Measurements from ENCODE around the gene BTBD19.
"Not testable (repeated sequence)": the region's sequence is repeated elsewhere in the genome, so short reads cannot be mapped to it uniquely, and the experiment has no call there.

BTBD19 gene

DNA sequence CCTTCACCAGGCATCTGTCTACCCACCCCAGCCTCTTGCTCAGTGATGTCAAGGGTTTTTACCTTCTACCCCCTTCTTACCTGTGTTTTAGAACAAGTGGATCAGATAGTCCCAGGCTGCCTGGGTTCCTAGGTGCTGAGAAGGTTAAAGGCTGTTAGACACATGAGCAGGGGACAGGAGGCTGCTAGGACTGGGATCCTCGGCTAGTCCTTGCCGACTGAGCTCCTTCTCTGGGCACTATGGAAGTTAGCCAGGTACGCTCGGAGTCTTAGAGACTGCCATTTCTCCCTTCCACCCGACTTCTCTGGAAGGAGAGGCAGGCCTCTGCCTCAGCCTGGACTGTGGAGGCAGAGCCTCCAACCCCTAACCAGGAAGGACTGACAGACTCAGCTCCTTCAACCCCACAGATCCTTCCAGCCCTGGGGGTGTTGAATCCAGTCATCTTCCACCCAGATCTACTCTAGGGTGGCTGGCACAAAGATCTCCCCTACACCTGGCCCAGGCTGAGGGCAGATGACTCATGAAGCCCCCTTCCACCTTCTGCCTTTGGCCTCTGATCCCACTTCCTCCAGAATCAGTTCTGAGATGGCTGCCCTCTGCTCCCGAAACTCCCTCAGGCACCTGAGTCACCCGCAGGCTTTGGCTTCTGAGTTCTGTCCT is 1.5 kb upstream of the BTBD19 start, which contains the start of gene DYNLT4:
TSS of gene DYNLT4 (minus strand) at position 648 of the 660 bp plus-strand sequence. CDS start 683 bp downstream, outside the sequence.
- H3K4me3 ChIP-seq (ENCODE audit: low read length) = peak within 1 kb of the TSS; percentile 14
- DNase-seq (ENCODE audit: low read depth) = no peak
- TF ChIP-seq, protein P1, sequence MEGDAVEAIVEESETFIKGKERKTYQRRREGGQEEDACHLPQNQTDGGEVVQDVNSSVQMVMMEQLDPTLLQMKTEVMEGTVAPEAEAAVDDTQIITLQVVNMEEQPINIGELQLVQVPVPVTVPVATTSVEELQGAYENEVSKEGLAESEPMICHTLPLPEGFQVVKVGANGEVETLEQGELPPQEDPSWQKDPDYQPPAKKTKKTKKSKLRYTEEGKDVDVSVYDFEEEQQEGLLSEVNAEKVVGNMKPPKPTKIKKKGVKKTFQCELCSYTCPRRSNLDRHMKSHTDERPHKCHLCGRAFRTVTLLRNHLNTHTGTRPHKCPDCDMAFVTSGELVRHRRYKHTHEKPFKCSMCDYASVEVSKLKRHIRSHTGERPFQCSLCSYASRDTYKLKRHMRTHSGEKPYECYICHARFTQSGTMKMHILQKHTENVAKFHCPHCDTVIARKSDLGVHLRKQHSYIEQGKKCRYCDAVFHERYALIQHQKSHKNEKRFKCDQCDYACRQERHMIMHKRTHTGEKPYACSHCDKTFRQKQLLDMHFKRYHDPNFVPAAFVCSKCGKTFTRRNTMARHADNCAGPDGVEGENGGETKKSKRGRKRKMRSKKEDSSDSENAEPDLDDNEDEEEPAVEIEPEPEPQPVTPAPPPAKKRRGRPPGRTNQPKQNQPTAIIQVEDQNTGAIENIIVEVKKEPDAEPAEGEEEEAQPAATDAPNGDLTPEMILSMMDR (conservative IDR thresholded peaks at IDR 0.05; ENCODE audit: low read depth, low read length) = no peak

DNA sequence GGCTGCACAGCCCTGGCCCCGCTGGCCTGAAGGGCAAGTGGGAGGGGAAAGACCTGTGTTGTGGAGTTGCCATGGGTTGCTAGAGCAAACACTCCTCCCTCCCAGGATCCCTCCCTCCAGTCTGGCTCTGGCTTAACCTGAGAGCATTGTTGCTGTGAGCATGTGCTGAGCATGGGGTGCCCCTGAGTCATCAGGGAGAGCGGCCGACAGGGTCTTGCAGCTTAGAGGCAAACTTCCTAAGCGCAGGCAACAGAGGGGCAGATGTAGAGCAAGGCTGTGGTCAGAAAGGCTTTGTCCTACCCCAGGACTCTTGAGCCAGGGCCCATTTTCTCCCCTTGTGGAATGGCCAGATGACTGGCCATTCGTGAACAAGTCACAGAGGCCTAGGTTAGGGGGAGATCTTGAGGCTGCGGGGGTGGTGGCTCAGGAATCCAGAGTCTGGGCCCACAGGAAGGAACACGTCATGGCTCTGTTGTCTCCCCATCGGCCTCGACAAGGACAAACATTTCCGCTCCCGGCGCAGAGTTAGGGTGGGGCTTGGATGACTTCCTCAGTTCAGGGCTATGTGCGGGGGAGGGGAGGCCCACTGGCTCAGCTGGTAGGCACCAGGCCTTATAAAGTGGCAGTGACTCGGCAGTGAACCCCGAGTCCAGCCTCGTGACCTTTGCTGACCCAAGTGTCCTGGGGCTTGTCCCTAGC is 810 bp upstream of the BTBD19 start:
- TF ChIP-seq, protein P1 (conservative IDR thresholded peaks at IDR 0.05; ENCODE audit: low read depth, low read length) = no peak
- peak; percentile 100 for DNase-seq (ENCODE audit: low read depth)
- peak overlapping the region; percentile 14 for H3K4me3 ChIP-seq (ENCODE audit: low read length)

DNA sequence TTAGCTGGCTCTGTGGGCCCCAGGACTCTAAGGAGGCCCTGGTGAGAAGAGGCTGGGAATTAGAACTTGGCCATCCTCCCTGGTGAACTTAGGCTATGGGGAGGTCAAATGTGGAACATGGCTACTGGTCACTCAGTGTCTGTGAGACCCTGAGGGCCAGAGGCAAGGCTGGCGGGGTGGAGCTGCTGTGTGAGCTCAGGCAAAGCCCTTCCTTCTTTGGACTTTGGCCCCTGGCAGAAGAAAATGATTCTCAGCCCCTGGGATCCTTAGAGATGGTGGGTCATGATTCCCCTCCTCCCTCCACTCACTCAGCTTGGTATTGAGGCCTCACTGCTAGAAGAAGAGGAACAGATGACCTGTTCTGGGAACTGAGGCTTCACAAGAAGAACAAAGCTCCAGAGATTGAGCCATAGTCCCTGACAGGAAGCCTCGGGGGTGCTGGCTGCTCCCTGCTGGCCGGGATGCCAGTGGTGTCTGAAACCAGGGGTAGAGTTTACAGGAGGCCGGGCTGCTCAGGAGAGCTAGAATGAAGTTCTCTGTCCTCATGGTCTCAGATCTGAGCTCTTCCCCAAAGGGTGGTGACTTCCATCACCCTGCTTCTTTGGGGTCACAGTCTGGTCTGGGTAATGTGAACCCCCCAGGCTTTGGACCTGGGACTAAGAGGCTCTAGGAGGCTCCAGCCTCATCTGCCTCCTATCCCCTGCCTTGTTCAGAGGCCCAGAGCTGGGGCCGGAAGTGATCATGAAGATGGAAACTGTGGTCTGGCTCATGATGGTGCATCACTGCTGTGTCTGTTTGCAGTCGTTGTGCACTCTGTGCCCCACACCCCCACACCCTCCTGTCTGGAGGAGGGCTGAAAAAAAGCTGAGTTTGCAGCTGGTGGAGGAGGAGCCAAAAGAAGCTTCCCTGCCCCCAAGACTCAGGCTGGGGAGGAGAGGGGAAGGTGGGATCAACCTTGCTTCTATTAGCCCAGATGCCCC is 905 bp downstream of the BTBD19 start:
- TF ChIP-seq, protein P1 (conservative IDR thresholded peaks at IDR 0.05; ENCODE audit: low read depth, low read length) = peak; percentile 26
- DNase-seq (ENCODE audit: low read depth) = no peak
- H3K4me3 ChIP-seq (ENCODE audit: low read length) = peak overlapping the region; percentile 59

DNA sequence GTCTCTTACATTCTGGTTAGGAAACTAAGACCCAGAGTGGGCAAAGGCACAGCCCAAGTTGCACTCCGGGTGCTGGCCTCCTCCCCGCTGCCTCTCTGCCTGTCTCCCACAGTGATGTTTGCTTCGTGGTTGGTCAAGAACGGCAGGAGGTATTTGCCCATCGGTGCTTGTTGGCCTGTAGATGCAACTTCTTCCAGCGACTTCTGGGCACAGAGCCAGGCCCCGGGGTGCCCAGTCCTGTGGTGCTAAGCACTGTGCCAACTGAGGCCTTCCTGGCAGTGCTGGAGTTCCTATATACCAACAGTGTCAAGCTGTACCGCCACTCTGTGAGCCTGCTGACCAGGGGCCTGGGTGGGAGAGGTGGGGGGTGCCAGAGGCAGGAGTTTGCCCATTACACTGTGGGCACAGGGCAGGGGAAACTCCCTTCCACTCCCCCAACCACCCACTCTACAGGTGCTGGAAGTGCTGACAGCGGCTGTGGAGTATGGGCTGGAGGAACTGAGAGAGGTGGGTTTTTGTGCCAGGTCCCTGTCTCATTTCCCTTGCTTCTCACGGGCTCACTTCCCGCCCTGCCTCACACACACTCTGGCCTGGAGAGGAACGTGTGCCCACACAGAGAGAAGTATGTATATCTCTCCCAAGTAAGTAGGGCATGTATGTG is 1.9 kb downstream of the BTBD19 start:
- DNase-seq (ENCODE audit: low read depth) = no peak
- TF ChIP-seq, protein P1 (conservative IDR thresholded peaks at IDR 0.05; ENCODE audit: low read depth, low read length) = no peak
- peak overlapping the region; percentile 59 for H3K4me3 ChIP-seq (ENCODE audit: low read length)

DNA sequence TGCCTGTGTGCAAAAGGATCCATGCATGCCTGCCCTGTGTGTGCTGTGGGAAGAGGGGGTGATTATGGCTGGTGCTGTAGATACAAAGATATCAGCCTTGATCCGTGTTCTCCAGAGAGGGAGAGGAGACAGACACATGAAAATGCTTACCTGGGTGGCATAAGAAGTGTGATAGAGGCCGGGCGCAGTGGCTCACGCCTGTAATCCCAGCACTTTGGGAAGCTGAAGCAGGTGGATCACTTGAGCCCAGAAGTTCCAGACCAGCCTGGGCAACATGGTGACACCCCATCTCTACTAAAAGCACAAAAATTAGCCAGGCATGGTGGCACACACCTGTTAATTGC is 2.4 kb downstream of the BTBD19 start:
- not testable (repeated sequence) for H3K4me3 ChIP-seq (ENCODE audit: low read length); DNase-seq (ENCODE audit: low read depth)

DNA sequence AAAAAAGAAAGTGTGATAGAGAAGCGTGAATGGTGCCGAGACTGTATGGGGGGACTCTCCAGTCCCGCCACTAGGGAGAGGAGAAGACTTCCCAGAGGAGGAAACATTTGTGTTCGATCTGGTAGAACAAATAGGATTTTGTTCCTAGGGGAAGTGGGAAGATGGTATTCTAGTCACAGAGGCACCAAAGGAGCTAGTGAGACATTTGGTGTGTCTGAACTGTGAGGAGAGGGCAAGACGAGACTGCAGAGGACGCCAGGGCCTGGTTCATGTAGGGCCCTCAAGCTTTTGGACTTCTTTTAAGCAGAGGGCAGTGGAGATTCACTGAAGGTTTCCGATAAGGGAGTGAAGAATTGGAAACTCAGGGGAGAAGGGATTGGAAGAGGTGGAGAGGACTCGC is 2.9 kb downstream of the BTBD19 start:
- H3K4me3 ChIP-seq (ENCODE audit: low read length) = peak overlapping the region; percentile 2
- TF ChIP-seq, protein P1 (conservative IDR thresholded peaks at IDR 0.05; ENCODE audit: low read depth, low read length) = no peak
- no peak for DNase-seq (ENCODE audit: low read depth)
